IMR-90 (cell line): ENCODE results near the gene NTRK2. TPM values are rescaled to one million over a fixed set of nuclear protein-coding genes. Genes with fewer than 3 reads are reported as not detected.

Experiments
- ATAC-seq: fragments of 200-7000 bp; cut with Tn5 transposase; 2 replicates; pipeline ENCODE4 v1.9.1; 2020; ENCODE audit warnings: low read depth, mild to moderate bottlenecking, moderate library complexity
- BruUV-seq: library from RNA; stranded (reverse); fragments of 400-500 nt; replicated peaks from 2 replicates; lab custom pipeline; 2021; lab: Mats Ljungman, UMichigan
- CTCF ChIA-PET: fragments of 300-600 bp; formaldehyde crosslinking; extraction: SDS; loops from one replicate; lab custom pipeline; 2021; ENCODE audit warnings: antibody characterized with exemption; lab: Yijun Ruan, JAX
- POLR2A ChIA-PET: fragments of 300-600 bp; sonication (Branson Sonifier 250); formaldehyde crosslinking; loops from one replicate; lab custom pipeline; 2022; ENCODE audit warnings: antibody characterized with exemption; ENCODE audit not compliant: unreplicated experiment; lab: Charles Lee
- DNase-seq: peaks from one replicate; pipeline ENCODE4 v3.0.0; 2013
- H2AFZ ChIP-seq: replicated peaks from 2 replicates; pipeline ENCODE3; 2013; ENCODE audit warnings: low read length, mild to moderate bottlenecking; ENCODE audit not compliant: poor library complexity
- H2AK5ac ChIP-seq: 2 replicates; pipeline ENCODE4 v1.6.1; 2013; ENCODE audit warnings: low read depth, low read length, inconsistent platforms
- H2AK9ac ChIP-seq: replicated peaks from 2 replicates; pipeline ENCODE3; 2013; ENCODE audit warnings: mild to moderate bottlenecking, low read depth, low read length, moderate library complexity; ENCODE audit not compliant: poor library complexity
- H2BK120ac ChIP-seq: 2 replicates; pipeline ENCODE4 v1.6.1; 2013; ENCODE audit warnings: low read depth, low read length, inconsistent platforms
- H2BK15ac ChIP-seq: 3 replicates; pipeline ENCODE4 v1.6.1; 2013; ENCODE audit warnings: low read depth, low read length, inconsistent platforms
- H2BK20ac ChIP-seq: 2 replicates; pipeline ENCODE4 v1.6.1; 2013; ENCODE audit warnings: low read depth, mild to moderate bottlenecking, inconsistent platforms, low read length, moderate library complexity
- H2BK5ac ChIP-seq: 2 replicates; pipeline ENCODE4 v1.6.1; 2013; ENCODE audit warnings: mild to moderate bottlenecking, low read depth, low read length, inconsistent platforms; ENCODE audit not compliant: poor library complexity, severe bottlenecking
- H3K14ac ChIP-seq: replicated peaks from 2 replicates; pipeline ENCODE4 v1.6.1; 2013; ENCODE audit warnings: low read depth, low read length, inconsistent platforms
- H3K18ac ChIP-seq: 2 replicates; pipeline ENCODE4 v1.6.1; 2013; ENCODE audit warnings: low read depth, low read length, control low read depth
- H3K23ac ChIP-seq: 2 replicates; pipeline ENCODE4 v1.6.1; 2013; ENCODE audit warnings: low read depth, low read length, inconsistent platforms
- H3K27ac ChIP-seq: 2 replicates; pipeline ENCODE4 v1.5.1; 2013; ENCODE audit warnings: mild to moderate bottlenecking, control low read depth, low read length; ENCODE audit not compliant: insufficient read depth
- H3K27me3 ChIP-seq: 2 replicates; pipeline ENCODE4 v1.6.1; 2013; ENCODE audit warnings: low read length; ENCODE audit not compliant: control insufficient read depth, insufficient read depth
- H3K36me3 ChIP-seq: 2 replicates; pipeline ENCODE4 v1.6.1; 2013; ENCODE audit warnings: low read length, mixed read lengths; ENCODE audit not compliant: control insufficient read depth, insufficient read depth
- H3K4ac ChIP-seq: 2 replicates; pipeline ENCODE4 v1.6.1; 2013; ENCODE audit warnings: low read depth, low read length, inconsistent platforms
- H3K4me1 ChIP-seq: 2 replicates; pipeline ENCODE4 v1.6.1; 2013; ENCODE audit warnings: low read length, mixed read lengths; ENCODE audit not compliant: control insufficient read depth, insufficient read depth
- H3K4me2 ChIP-seq: 2 replicates; pipeline ENCODE4 v1.6.1; 2013; ENCODE audit warnings: low read depth, mild to moderate bottlenecking, control low read depth, low read length, moderate library complexity
- H3K4me3 ChIP-seq: 2 replicates; pipeline ENCODE4 v1.5.1; 2013; ENCODE audit warnings: low read depth, mild to moderate bottlenecking, control low read depth, low read length, moderate library complexity; ENCODE audit not compliant: insufficient read depth
- H3K56ac ChIP-seq: 2 replicates; pipeline ENCODE4 v1.6.1; 2013; ENCODE audit warnings: low read length, inconsistent platforms; ENCODE audit not compliant: insufficient read depth; ENCODE audit errors: extremely low read depth
- H3K79me1 ChIP-seq, 2 experiments: 2 replicates each; pipeline ENCODE4 v1.6.1; 2013; ENCODE audit warnings: low read length in 2 of 2, inconsistent platforms in 1 of 2, low read depth in 1 of 2
- H3K9ac ChIP-seq: 2 replicates; pipeline ENCODE4 v1.6.1; 2013; ENCODE audit warnings: low read depth, low read length, control low read depth
- H3K9me1 ChIP-seq: 2 replicates; pipeline ENCODE4 v1.6.1; 2013; ENCODE audit warnings: low read length, inconsistent platforms; ENCODE audit not compliant: insufficient read depth
- H3K9me3 ChIP-seq: 2 replicates; pipeline ENCODE4 v1.6.1; 2013; ENCODE audit warnings: low read length; ENCODE audit not compliant: control insufficient read depth, insufficient read depth
- H4K20me1 ChIP-seq: 2 replicates; pipeline ENCODE4 v1.6.1; 2013; ENCODE audit warnings: low read length, inconsistent platforms; ENCODE audit not compliant: insufficient read depth
- H4K5ac ChIP-seq: 2 replicates; pipeline ENCODE4 v1.6.1; 2013; ENCODE audit warnings: mild to moderate bottlenecking, low read depth, low read length, control low read depth
- H4K8ac ChIP-seq, 2 experiments: 2 replicates each; pipeline ENCODE4 v1.6.1; 2013; ENCODE audit warnings: low read depth in 2 of 2, low read length in 2 of 2, control low read depth in 1 of 2, inconsistent platforms in 1 of 2
- H4K91ac ChIP-seq: 2 replicates; pipeline ENCODE4 v1.6.1; 2013; ENCODE audit warnings: low read depth, low read length, inconsistent platforms; ENCODE audit not compliant: insufficient read depth
- CHD1 ChIP-seq: IDR thresholded peaks from 2 replicates; pipeline ENCODE4 v1.6.1; 2012; ENCODE audit warnings: low read depth, low read length, improper control_type of control experiment
- CTCF ChIP-seq: conservative IDR thresholded peaks from 2 replicates; pipeline ENCODE4 v1.5.1; 2012; ENCODE audit warnings: mild to moderate bottlenecking, low read depth, low read length, improper control_type of control experiment
- MAZ ChIP-seq: IDR thresholded peaks from 2 replicates; pipeline ENCODE4 v1.6.1; 2012; ENCODE audit warnings: low read depth, mild to moderate bottlenecking, low read length, improper control_type of control experiment, moderate library complexity, borderline replicate concordance
- MXI1 ChIP-seq: IDR thresholded peaks from 2 replicates; pipeline ENCODE4 v1.6.1; 2012; ENCODE audit warnings: low read depth, mild to moderate bottlenecking, low read length, moderate library complexity, borderline replicate concordance
- NFE2L2 ChIP-seq: fragments of 150-350 bp; IDR thresholded peaks from 2 replicates; pipeline ENCODE4 v1.6.1; 2016; ENCODE audit warnings: low read depth, mild to moderate bottlenecking, low read length
- POLR2A ChIP-seq: IDR thresholded peaks from 2 replicates; pipeline ENCODE4 v1.6.1; 2012; ENCODE audit warnings: mild to moderate bottlenecking, low read depth, low read length
- RAD21 ChIP-seq: IDR thresholded peaks from 2 replicates; pipeline ENCODE4 v1.6.1; 2012; ENCODE audit warnings: low read length, improper control_type of control experiment
- RCOR1 ChIP-seq: IDR thresholded peaks from 2 replicates; pipeline ENCODE4 v1.6.1; 2012; ENCODE audit warnings: mild to moderate bottlenecking, low read length, improper control_type of control experiment; ENCODE audit not compliant: insufficient replicate concordance
- RFX5 ChIP-seq: IDR thresholded peaks from 2 replicates; pipeline ENCODE4 v1.8.0; 2012; ENCODE audit warnings: low read depth, mild to moderate bottlenecking, low read length, moderate library complexity
- SMC3 ChIP-seq: fragments of 150-350 bp; IDR thresholded peaks from 2 replicates; pipeline ENCODE4 v1.6.1; 2016; ENCODE audit warnings: low read depth, mild to moderate bottlenecking, antibody characterized with exemption, low read length, moderate library complexity
- dilution Hi-C: fragments of 300-500 bp; cut with HindIII; formaldehyde crosslinking; loops from one replicate; pipeline ENCODE4 v1.14.3; 2018; ENCODE audit warnings: low sequenced_read_pairs; ENCODE audit not compliant: unreplicated experiment
- in situ Hi-C: fragments of 300-500 bp; cut with MboI; formaldehyde crosslinking; loops from 3 replicates; pipeline ENCODE4 v1.14.3; 2019; ENCODE audit warnings: low sequenced_read_pairs, inconsistent platforms, mixed read lengths
- intact Hi-C: fragments of 100-400 bp; cut with micrococcal nuclease; formaldehyde crosslinking; loops from 2 replicates; pipeline ENCODE4 v1.10.0; 2022
- polyA plus RNA-seq, 3 experiments: library from polyadenylated mRNA; depleted of rRNA; stranded (reverse); fragments of >200 nt; gene quantifications; 2 replicates each; pipeline ENCODE4 v1.2.3, GENCODE V29; 2012; ENCODE audit warnings: low replicate concordance in 1 of 3
- total RNA-seq: library from RNA; depleted of rRNA; stranded (reverse); fragments of >200 nt; gene quantifications from 2 replicates; pipeline ENCODE4 v1.2.3, GENCODE V29; 2012

Gene NTRK2
- total and polyA plus RNA-seq, 2 of the 4 experiments (the other 2 are of a cell fraction): under 0.01 to 0.02 TPM

- no peak for DNase-seq
- Histone ChIP-seq H4K8ac (no peak overlapping the region), H3K4me2 (no peak overlapping the region), H2AK9ac (no peak overlapping the region), H2AFZ (no peak overlapping the region), H3K56ac (no peak overlapping the region), H4K5ac (no peak overlapping the region), H3K14ac (no peak overlapping the region), H3K4me1 (no peaks in the 10 kb centered on the region), H3K9ac (no peak overlapping the region), H2AK5ac (no peak overlapping the region), H2BK15ac (no peak overlapping the region), H4K20me1 (no peaks in the 10 kb centered on the region), H3K4ac (no peak overlapping the region), H3K27ac (no peak overlapping the region), H2BK20ac (no peak overlapping the region), H4K91ac (no peak overlapping the region), H3K9me3 (peaks cover 14% of the 10 kb centered on the region), H3K9me1 (no peaks in the 10 kb centered on the region), H2BK120ac (no peak overlapping the region), H3K27me3 (no peaks in the 10 kb centered on the region), H3K79me1 (no peaks in the 10 kb centered on the region), H3K23ac (no peak overlapping the region), H3K36me3 (no peaks in the 10 kb centered on the region), H3K4me3 (no peak overlapping the region), H3K18ac (no peak overlapping the region), H2BK5ac (no peak overlapping the region)
- no peak for TF ChIP-seq MXI1
- TF ChIP-seq CTCF: no peak
- TF ChIP-seq RCOR1: no peak
- no peak for TF ChIP-seq RFX5
- TF ChIP-seq RAD21: no peak
- TF ChIP-seq POLR2A: no peak
- no peak for TF ChIP-seq MAZ
- no peak for TF ChIP-seq NFE2L2
- no peak for TF ChIP-seq CHD1
- no peak for TF ChIP-seq SMC3
- intact Hi-C loops: no loop called here
- dilution Hi-C loops: no loop called here
- in situ Hi-C loops: no loop called here
- no peak for ATAC-seq
- ChIA-PET POLR2A (no interaction called here), CTCF (no interaction called here)
- BruUV-seq: no TSS peak
Observed at GRCh38 chr9:84921175-84921574, 251.6 kb downstream of the NTRK2 start.
